Esophagus squamous epithelium (tissue), 5 donors: ENCODE results near the gene DLG2. TPM values are rescaled to one million over a fixed set of nuclear protein-coding genes. Genes with fewer than 3 reads are reported as not detected.

ENCODE experiments used
- DNase-seq: peaks from one replicate; lab custom pipeline; 2025; lab: John Stamatoyannopoulos, UW
- H3K27ac ChIP-seq, 4 donors: fragments of 200-600 bp; sonication (generic); one replicate each; pipeline ENCODE4 v1.5.1; 2016 to 2019; ENCODE audit warnings: mild to moderate bottlenecking in 1 of 4
- H3K27me3 ChIP-seq, 4 donors: fragments of 200-600 bp; sonication (generic); 1 replicate in 3 of 4; 2 replicates in 1 of 4; pipeline versions ENCODE4 v1.5.1 to v1.6.0; 2017 to 2021; ENCODE audit warnings: antibody characterized with exemption in 1 of 4
- H3K36me3 ChIP-seq, 3 donors: fragments of 200-600 bp; sonication (generic); one replicate each; pipeline ENCODE4 v1.5.1; 2016 to 2019
- H3K4me1 ChIP-seq, 3 donors: fragments of 200-600 bp; sonication (generic); one replicate each; pipeline ENCODE4 v1.5.1; 2017 to 2019
- H3K4me3 ChIP-seq, 4 donors: fragments of 200-600 bp; sonication (generic); 1 replicate in 3 of 4; 2 replicates in 1 of 4; pipeline ENCODE4 v1.5.1; 2016 to 2019; ENCODE audit warnings: mild to moderate bottlenecking in 2 of 4, moderate library complexity in 1 of 4
- H3K9me3 ChIP-seq, 3 donors: fragments of 200-600 bp; sonication (generic); one replicate each; pipeline ENCODE4 v1.5.1; 2016 to 2019
- CTCF ChIP-seq, 6 experiments: fragments of 450-650 bp in 4 of 6; fragments of 200-600 bp in 2 of 6; sonication (generic) in 2 of 6; IDR thresholded peaks; one replicate each; pipeline ENCODE4 v1.5.1; 2016 to 2019; ENCODE audit warnings: antibody characterized with exemption in 6 of 6, mild to moderate bottlenecking in 4 of 6, moderate library complexity in 4 of 6
- POLR2A ChIP-seq, 4 donors: fragments of 450-650 bp; IDR thresholded peaks; one replicate each; pipeline ENCODE4 v1.6.1; 2017; ENCODE audit warnings: antibody characterized with exemption in 4 of 4, mild to moderate bottlenecking in 4 of 4, moderate library complexity in 3 of 4
- WGBS, 2 donors: methylation state at CpG; one replicate each; pipeline ENCODE4 v1.1.5; 2018; 5-methylcytosine and 5-hydroxymethylcytosine counted together
- intact Hi-C: fragments of 100-400 bp; cut with DNase I; formaldehyde crosslinking; loops from one replicate; pipeline ENCODE4 v1.15.0; 2022
- total RNA-seq, 4 donors: library from RNA; depleted of rRNA; stranded (reverse); fragments of >200 nt; gene quantifications; one replicate each; pipeline ENCODE4 v1.1.0, GENCODE V29; 2016
- donor health status: DM: yes; HTN: yes; CAD: no.

The DLG2 gene
- total RNA-seq, 4 donors from 2014 or later, result 2.9 to 27.7 (median 12.6) TPM

GRCh38 chr11:84091212-84091986 lies 1535.7 kb downstream of the DLG2 start:
- DNase-seq, result no peak
- H3K36me3 ChIP-seq, result no peaks in the 10 kb centered on the region
- H3K27ac ChIP-seq, result no peak overlapping the region
- WGBS, 2 donors, result 61 to 64% methylated on average over 7 of the region's 7 CpGs
- H3K4me1 ChIP-seq, result no peaks in the 10 kb centered on the region
- H3K4me3 ChIP-seq, result no peak overlapping the region
- H3K9me3 ChIP-seq, result no peaks in the 10 kb centered on the region
- intact Hi-C loops, result no loop called here
- H3K27me3 ChIP-seq, result no peaks in the 10 kb centered on the region
- TF ChIP-seq POLR2A (IDR thresholded peaks at IDR 0.05) (no peak), CTCF (IDR thresholded peaks at IDR 0.05) (no peak)

DNA sequence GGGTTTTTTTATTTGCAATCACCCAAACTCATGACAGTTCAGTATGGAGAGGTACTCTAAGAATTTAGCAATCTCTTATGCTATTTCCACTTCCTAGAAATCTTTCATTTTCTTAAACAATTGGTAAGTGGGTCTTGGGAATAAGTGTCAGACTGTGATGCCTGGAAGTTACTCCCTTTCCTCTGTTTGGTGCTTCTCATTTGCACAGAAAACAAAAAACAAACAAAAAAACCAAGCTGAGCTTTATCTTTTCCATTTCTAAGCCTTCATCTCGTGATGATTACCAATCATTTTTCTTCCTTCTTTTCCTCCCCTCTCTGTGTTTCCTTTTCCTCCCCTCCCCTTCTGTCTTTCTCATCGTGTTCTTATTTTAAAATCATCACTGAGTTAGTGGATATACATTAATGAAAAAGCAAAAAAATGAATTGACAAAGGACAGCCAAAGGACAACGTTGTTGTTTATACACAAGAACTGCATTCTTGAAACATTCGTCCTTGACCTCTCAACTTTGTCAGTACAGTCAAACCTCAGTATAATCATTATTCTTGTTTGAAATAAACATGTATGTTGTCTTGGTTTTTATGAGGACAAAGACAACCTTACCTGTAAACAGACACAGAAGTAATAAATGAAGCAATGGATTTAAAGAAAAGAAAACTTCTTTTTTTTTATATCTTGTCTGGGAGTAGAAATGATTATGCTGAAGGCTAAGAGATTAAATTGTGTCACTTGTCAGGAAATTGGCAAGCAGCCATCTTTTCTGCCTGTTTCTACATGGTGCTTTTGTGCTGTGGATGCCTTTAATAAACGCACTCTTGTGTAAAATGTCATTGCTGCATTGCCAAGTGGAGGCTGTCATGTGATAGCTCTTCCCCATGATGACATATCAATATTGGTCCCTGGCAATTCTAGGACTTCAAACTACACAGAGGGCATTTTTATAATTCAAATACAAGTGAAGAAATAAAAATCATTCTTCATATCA lies 1537.8 kb downstream of the DLG2 start:
- no peaks in the 10 kb centered on the region for H3K27me3 ChIP-seq
- H3K27ac ChIP-seq, result no peak overlapping the region
- 11 to 16% methylated on average over 5 of the region's 5 CpGs for WGBS, 2 donors
- TF ChIP-seq POLR2A (IDR thresholded peaks at IDR 0.05) (no peak), CTCF (IDR thresholded peaks at IDR 0.05) (no peak)
- no peaks in the 10 kb centered on the region for H3K36me3 ChIP-seq
- H3K4me3 ChIP-seq, result no peak overlapping the region
- H3K9me3 ChIP-seq, result no peaks in the 10 kb centered on the region
- intact Hi-C loops, result no loop called here
- no peak for DNase-seq
- no peaks in the 10 kb centered on the region for H3K4me1 ChIP-seq

DNA sequence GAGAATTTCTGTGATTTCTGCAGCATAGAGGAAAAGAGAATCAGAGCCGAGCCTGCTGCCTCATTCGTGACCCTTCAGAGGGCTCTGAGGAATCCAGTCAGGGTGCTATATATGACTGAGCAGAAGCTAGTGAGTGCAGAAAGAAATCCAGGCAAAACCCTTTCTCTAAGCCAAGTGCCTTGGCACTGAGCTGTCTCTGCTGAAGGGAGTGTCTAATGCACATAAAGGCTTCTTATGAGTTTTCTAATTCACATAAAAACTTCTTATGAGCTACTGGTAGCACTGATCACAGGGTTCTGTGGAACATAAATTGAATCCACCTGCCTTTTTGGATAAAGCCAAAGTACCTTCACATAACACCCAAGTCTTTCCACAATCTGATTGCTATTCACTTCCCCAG lies 1555.3 kb downstream of the DLG2 start:
- Histone ChIP-seq H3K9me3 (no peaks in the 10 kb centered on the region), H3K36me3 (no peaks in the 10 kb centered on the region), H3K27me3 (no peaks in the 10 kb centered on the region), H3K27ac (no peak overlapping the region), H3K4me3 (no peak overlapping the region), H3K4me1 (no peaks in the 10 kb centered on the region)
- 56 to 58% methylated on average over 2 of the region's 2 CpGs for WGBS, 2 donors
- DNase-seq, result no peak
- intact Hi-C loops, result no loop called here
- TF ChIP-seq POLR2A (IDR thresholded peaks at IDR 0.05), result no peak
- TF ChIP-seq CTCF (IDR thresholded peaks at IDR 0.05), result no peak

GRCh38 chr11:84069048-84069447 lies 1558.1 kb downstream of the DLG2 start:
- Histone ChIP-seq H3K27me3 (no peaks in the 10 kb centered on the region), H3K27ac (no peak overlapping the region), H3K9me3 (no peaks in the 10 kb centered on the region), H3K4me1 (no peaks in the 10 kb centered on the region), H3K4me3 (no peak overlapping the region), H3K36me3 (no peaks in the 10 kb centered on the region)
- DNase-seq, result no peak
- 42 to 50% methylated on average over 1 of the region's 1 CpG for WGBS, 2 donors
- TF ChIP-seq POLR2A (IDR thresholded peaks at IDR 0.05) (no peak), CTCF (IDR thresholded peaks at IDR 0.05) (no peak)
- intact Hi-C loops, result no loop called here

DNA sequence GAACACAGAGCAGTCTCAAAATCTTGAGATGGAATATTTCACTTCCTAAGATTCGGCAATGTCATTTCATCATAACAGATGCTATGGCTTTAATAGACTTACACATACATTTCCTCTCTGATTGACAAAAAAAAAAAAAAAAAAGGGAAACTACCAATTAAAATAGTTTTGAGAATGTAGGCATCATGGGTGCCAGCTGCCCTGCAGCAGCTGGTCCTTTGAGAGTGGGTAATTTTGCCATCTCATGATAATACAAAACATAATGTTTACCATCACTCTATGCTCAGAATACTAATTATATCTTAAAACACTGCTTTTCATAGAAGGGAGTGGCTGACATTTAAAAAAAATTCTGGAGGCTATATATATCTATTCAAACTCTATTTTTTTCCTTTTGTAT lies 1565.4 kb downstream of the DLG2 start:
- no peak overlapping the region for H3K27ac ChIP-seq
- WGBS, 2 donors, result 78 to 89% methylated on average over 1 of the region's 1 CpG
- DNase-seq, result no peak
- no peaks in the 10 kb centered on the region for H3K4me1 ChIP-seq
- intact Hi-C loops, result no loop called here
- no peak for TF ChIP-seq CTCF (IDR thresholded peaks at IDR 0.05)
- TF ChIP-seq POLR2A (IDR thresholded peaks at IDR 0.05), result no peak
- H3K9me3 ChIP-seq, result no peaks in the 10 kb centered on the region
- no peaks in the 10 kb centered on the region for H3K36me3 ChIP-seq
- no peaks in the 10 kb centered on the region for H3K27me3 ChIP-seq
- H3K4me3 ChIP-seq, result no peak overlapping the region
